Measurements from ENCODE around the gene POLDIP2.

Gene POLDIP2

GRCh38 chr17:28335201-28335958, 21.9 kb downstream of the POLDIP2 start, which contains the start of the genes IFT20 and TNFAIP1:
Gene IFT20 (minus strand): TSS chr17:28335472. CDS start chr17:28331985, 3,487 bp downstream.
Gene TNFAIP1 (plus strand): TSS chr17:28335761. CDS start chr17:28339522, 3,761 bp downstream.
- peak within 1 kb of the TSS; percentile 62 for H3K27ac ChIP-seq (ENCODE audit: low read depth, low read length)
- peak within 1 kb of the TSS; percentile 92 for H3K9ac ChIP-seq (ENCODE audit: low read length)
- H3K9me3 ChIP-seq (ENCODE audit: control insufficient read depth, insufficient read depth, low read depth, low read length), result no peaks in the 10 kb centered on the region
- peaks cover 32% of the 10 kb centered on the region for H3K36me3 ChIP-seq (ENCODE audit: control insufficient read depth, insufficient read depth, low read length)
- H3K4me1 ChIP-seq (ENCODE audit: control insufficient read depth, insufficient read depth, low read length), result peaks cover 13% of the 10 kb centered on the region
- H3K4me3 ChIP-seq (ENCODE audit: low read depth, low read length), result peak within 1 kb of the TSS; percentile 93
- H3K27me3 ChIP-seq (ENCODE audit: control insufficient read depth, insufficient read depth, low read length), result no peaks in the 10 kb centered on the region

GRCh38 chr17:28334666-28335200, 22.6 kb downstream of the POLDIP2 start:
- peak overlapping the region; percentile 67 for H3K9ac ChIP-seq (ENCODE audit: low read length)

GRCh38 chr17:28334171-28334570, 23.2 kb downstream of the POLDIP2 start:
- Histone ChIP-seq H3K4me1 (ENCODE audit: control insufficient read depth, insufficient read depth, low read length) (peaks cover 13% of the 10 kb centered on the region), H3K27me3 (ENCODE audit: control insufficient read depth, insufficient read depth, low read length) (no peaks in the 10 kb centered on the region), H3K27ac (ENCODE audit: low read depth, low read length) (no peak overlapping the region), H3K9ac (ENCODE audit: low read length) (peak overlapping the region; percentile 67), H3K36me3 (ENCODE audit: control insufficient read depth, insufficient read depth, low read length) (peaks cover 25% of the 10 kb centered on the region), H3K9me3 (ENCODE audit: control insufficient read depth, insufficient read depth, low read depth, low read length) (no peaks in the 10 kb centered on the region), H3K4me3 (ENCODE audit: low read depth, low read length) (peak overlapping the region; percentile 93)

More at GRCh38 chr17:28334666-28335200, 22.6 kb downstream of the POLDIP2 start:
- H3K4me1 ChIP-seq (ENCODE audit: control insufficient read depth, insufficient read depth, low read length), result peaks cover 13% of the 10 kb centered on the region
- no peak overlapping the region for H3K27ac ChIP-seq (ENCODE audit: low read depth, low read length)
- no peaks in the 10 kb centered on the region for H3K9me3 ChIP-seq (ENCODE audit: control insufficient read depth, insufficient read depth, low read depth, low read length)
- peaks cover 25% of the 10 kb centered on the region for H3K36me3 ChIP-seq (ENCODE audit: control insufficient read depth, insufficient read depth, low read length)
- no peaks in the 10 kb centered on the region for H3K27me3 ChIP-seq (ENCODE audit: control insufficient read depth, insufficient read depth, low read length)
- peak overlapping the region; percentile 93 for H3K4me3 ChIP-seq (ENCODE audit: low read depth, low read length)

GRCh38 chr17:28333083-28333746, 24.1 kb downstream of the POLDIP2 start:
- H3K9ac ChIP-seq (ENCODE audit: low read length), result no peak overlapping the region

GRCh38 chr17:28331891-28332420, 25.4 kb downstream of the POLDIP2 start:
- Histone ChIP-seq H3K4me1 (ENCODE audit: control insufficient read depth, insufficient read depth, low read length) (peaks cover 11% of the 10 kb centered on the region), H3K4me3 (ENCODE audit: low read depth, low read length) (no peak overlapping the region), H3K27me3 (ENCODE audit: control insufficient read depth, insufficient read depth, low read length) (no peaks in the 10 kb centered on the region), H3K36me3 (ENCODE audit: control insufficient read depth, insufficient read depth, low read length) (peaks cover 41% of the 10 kb centered on the region), H3K27ac (ENCODE audit: low read depth, low read length) (no peak overlapping the region), H3K9me3 (ENCODE audit: control insufficient read depth, insufficient read depth, low read depth, low read length) (no peaks in the 10 kb centered on the region), H3K9ac (ENCODE audit: low read length) (no peak overlapping the region)

More at GRCh38 chr17:28333083-28333746, 24.1 kb downstream of the POLDIP2 start:
- Histone ChIP-seq H3K9me3 (ENCODE audit: control insufficient read depth, insufficient read depth, low read depth, low read length) (no peaks in the 10 kb centered on the region), H3K27ac (ENCODE audit: low read depth, low read length) (no peak overlapping the region), H3K36me3 (ENCODE audit: control insufficient read depth, insufficient read depth, low read length) (peaks cover 28% of the 10 kb centered on the region), H3K4me1 (ENCODE audit: control insufficient read depth, insufficient read depth, low read length) (peaks cover 13% of the 10 kb centered on the region), H3K27me3 (ENCODE audit: control insufficient read depth, insufficient read depth, low read length) (no peaks in the 10 kb centered on the region), H3K4me3 (ENCODE audit: low read depth, low read length) (no peak overlapping the region)

- no peaks in the 10 kb centered on the region for H3K27me3 ChIP-seq (ENCODE audit: control insufficient read depth, insufficient read depth, low read length)
- H3K4me1 ChIP-seq (ENCODE audit: control insufficient read depth, insufficient read depth, low read length), result peaks cover 7% of the 10 kb centered on the region
- H3K9me3 ChIP-seq (ENCODE audit: control insufficient read depth, insufficient read depth, low read depth, low read length), result no peaks in the 10 kb centered on the region
- H3K36me3 ChIP-seq (ENCODE audit: control insufficient read depth, insufficient read depth, low read length), result peaks cover 54% of the 10 kb centered on the region
- H3K27ac ChIP-seq (ENCODE audit: low read depth, low read length), result no peak overlapping the region
- no peak overlapping the region for H3K9ac ChIP-seq (ENCODE audit: low read length)
- no peak overlapping the region for H3K4me3 ChIP-seq (ENCODE audit: low read depth, low read length)
Measured at GRCh38 chr17:28330671-28331070, 26.7 kb downstream of the POLDIP2 start.

- Histone ChIP-seq H3K36me3 (ENCODE audit: control insufficient read depth, insufficient read depth, low read length) (peaks cover 62% of the 10 kb centered on the region), H3K4me3 (ENCODE audit: low read depth, low read length) (no peak overlapping the region), H3K9ac (ENCODE audit: low read length) (no peak overlapping the region), H3K4me1 (ENCODE audit: control insufficient read depth, insufficient read depth, low read length) (no peaks in the 10 kb centered on the region), H3K9me3 (ENCODE audit: control insufficient read depth, insufficient read depth, low read depth, low read length) (no peaks in the 10 kb centered on the region), H3K27me3 (ENCODE audit: control insufficient read depth, insufficient read depth, low read length) (no peaks in the 10 kb centered on the region), H3K27ac (ENCODE audit: low read depth, low read length) (no peak overlapping the region)
Measured at GRCh38 chr17:28328325-28328724, 29.0 kb downstream of the POLDIP2 start.

GRCh38 chr17:28327709-28328108, 29.6 kb downstream of the POLDIP2 start:
- Histone ChIP-seq H3K27ac (ENCODE audit: low read depth, low read length) (no peak overlapping the region), H3K36me3 (ENCODE audit: control insufficient read depth, insufficient read depth, low read length) (peaks cover 64% of the 10 kb centered on the region), H3K9ac (ENCODE audit: low read length) (no peak overlapping the region), H3K27me3 (ENCODE audit: control insufficient read depth, insufficient read depth, low read length) (no peaks in the 10 kb centered on the region), H3K4me1 (ENCODE audit: control insufficient read depth, insufficient read depth, low read length) (peaks cover 4% of the 10 kb centered on the region; the same call in 1 of the 2 replicates), H3K9me3 (ENCODE audit: control insufficient read depth, insufficient read depth, low read depth, low read length) (no peaks in the 10 kb centered on the region), H3K4me3 (ENCODE audit: low read depth, low read length) (no peak overlapping the region)

- Histone ChIP-seq H3K4me1 (ENCODE audit: control insufficient read depth, insufficient read depth, low read length) (peaks cover 4% of the 10 kb centered on the region; the same call in 1 of the 2 replicates), H3K27me3 (ENCODE audit: control insufficient read depth, insufficient read depth, low read length) (no peaks in the 10 kb centered on the region), H3K9me3 (ENCODE audit: control insufficient read depth, insufficient read depth, low read depth, low read length) (no peaks in the 10 kb centered on the region), H3K9ac (ENCODE audit: low read length) (no peak overlapping the region), H3K36me3 (ENCODE audit: control insufficient read depth, insufficient read depth, low read length) (peaks cover 64% of the 10 kb centered on the region), H3K4me3 (ENCODE audit: low read depth, low read length) (no peak overlapping the region), H3K27ac (ENCODE audit: low read depth, low read length) (no peak overlapping the region)
Measured at GRCh38 chr17:28327031-28327607, 30.2 kb downstream of the POLDIP2 start.

GRCh38 chr17:28326114-28326513, 31.2 kb downstream of the POLDIP2 start:
- peaks cover 58% of the 10 kb centered on the region for H3K36me3 ChIP-seq (ENCODE audit: control insufficient read depth, insufficient read depth, low read length)
- no peak overlapping the region for H3K4me3 ChIP-seq (ENCODE audit: low read depth, low read length)

More at GRCh38 chr17:28326114-28326513, 31.2 kb downstream of the POLDIP2 start:
- Histone ChIP-seq H3K9ac (ENCODE audit: low read length) (no peak overlapping the region), H3K4me1 (ENCODE audit: control insufficient read depth, insufficient read depth, low read length) (peaks cover 4% of the 10 kb centered on the region; the same call in 1 of the 2 replicates), H3K9me3 (ENCODE audit: control insufficient read depth, insufficient read depth, low read depth, low read length) (no peaks in the 10 kb centered on the region), H3K27me3 (ENCODE audit: control insufficient read depth, insufficient read depth, low read length) (no peaks in the 10 kb centered on the region), H3K27ac (ENCODE audit: low read depth, low read length) (no peak overlapping the region)
